ENCODE measurements around the gene GAPVD1. TPM values are rescaled to one million over a fixed set of nuclear protein-coding genes. Genes with fewer than 3 reads are reported as not detected.

GAPVD1 gene
- total RNA-seq, 2 experiments from 2014 or later: 41.6 to 47.7 TPM

DNA sequence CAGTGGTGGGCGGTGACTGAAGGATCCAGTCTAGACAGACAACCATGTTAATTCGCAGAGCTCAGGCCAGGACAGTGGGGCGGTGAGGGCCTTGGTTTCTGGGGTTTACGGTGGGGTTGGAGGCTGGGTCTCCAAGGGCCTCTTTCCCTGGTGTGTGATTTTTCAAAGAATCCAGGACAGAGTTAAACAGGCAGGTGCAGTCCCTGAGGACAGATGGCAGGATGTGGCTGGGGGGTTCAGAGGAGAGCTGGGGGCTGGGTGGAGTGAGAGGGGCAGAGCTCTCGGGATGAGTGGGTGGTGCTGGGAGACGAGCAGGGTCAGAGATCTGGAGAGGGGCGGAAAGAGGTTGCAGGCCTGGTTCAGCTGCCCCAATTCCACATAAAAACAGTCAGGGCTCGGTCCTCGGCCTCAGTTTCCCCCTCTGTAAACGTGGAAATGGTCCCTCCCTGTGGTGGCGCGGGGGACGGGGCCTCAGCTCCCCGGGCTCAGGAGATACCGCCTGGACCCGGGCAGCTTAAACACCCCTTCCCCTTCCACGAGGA, 145.9 kb downstream of the GAPVD1 start:
- Mint-ChIP-seq H3K4me3 (peak overlapping the region; percentile 62), H3K27ac (no peak overlapping the region), H3K27me3 (peaks cover 27% of the 10 kb centered on the region), H3K36me3 (ENCODE audit: low read depth) (peaks cover 2% of the 10 kb centered on the region), H3K4me1 (peaks cover 13% of the 10 kb centered on the region), H3K9me3 (ENCODE audit: low read depth) (no peaks in the 10 kb centered on the region)
- DNase-seq (no peak), ATAC-seq (peak; percentile 4)
- ChIA-PET POLR2A (interaction anchor here (0.7 kb wide), 1 partner anchor 338 kb away, joined by 3 read pairs; no protein-coding TSS in a partner anchor), CTCF (interaction anchor here (0.5 to 2.2 kb wide), 33 partner anchors 10 to 1083 kb away, joined by 3 to 12 read pairs (median 3); no protein-coding TSS in a partner anchor)
- intact Hi-C loops (cut with DNase I, micrococcal nuclease): loop anchor here (5.0 to 10.0 kb wide), 5 partner anchors 150 to 1087 kb away; no protein-coding TSS in a partner anchor

- ATAC-seq: peak; percentile 76
- Mint-ChIP-seq H3K27me3 (peaks cover 27% of the 10 kb centered on the region), H3K36me3 (ENCODE audit: low read depth) (peaks cover 2% of the 10 kb centered on the region), H3K9me3 (ENCODE audit: low read depth) (no peaks in the 10 kb centered on the region), H3K27ac (no peak overlapping the region), H3K4me1 (peaks cover 13% of the 10 kb centered on the region), H3K4me3 (peak overlapping the region; percentile 62)
- CTCF ChIA-PET: interaction anchor here (0.5 to 2.2 kb wide), 33 partner anchors 9 to 1086 kb away, joined by 3 to 12 read pairs (median 3); no protein-coding TSS in a partner anchor
- peak; percentile 89 for DNase-seq
- POLR2A ChIA-PET: no interaction called here
- intact Hi-C loops (cut with DNase I, micrococcal nuclease): loop anchor here (1.0 to 10.0 kb wide), 12 partner anchors 113 to 1087 kb away; partner anchors contain the start of gene PBX3 (in 1 of the 2)
Measured at GRCh38 chr9:125407974-125408900, 146.6 kb downstream of the GAPVD1 start.

GRCh38 chr9:125409217-125409636, 147.6 kb downstream of the GAPVD1 start:
- DNase-seq (peak; percentile 54), ATAC-seq (peak; percentile 51)
- POLR2A ChIA-PET: no interaction called here

DNA sequence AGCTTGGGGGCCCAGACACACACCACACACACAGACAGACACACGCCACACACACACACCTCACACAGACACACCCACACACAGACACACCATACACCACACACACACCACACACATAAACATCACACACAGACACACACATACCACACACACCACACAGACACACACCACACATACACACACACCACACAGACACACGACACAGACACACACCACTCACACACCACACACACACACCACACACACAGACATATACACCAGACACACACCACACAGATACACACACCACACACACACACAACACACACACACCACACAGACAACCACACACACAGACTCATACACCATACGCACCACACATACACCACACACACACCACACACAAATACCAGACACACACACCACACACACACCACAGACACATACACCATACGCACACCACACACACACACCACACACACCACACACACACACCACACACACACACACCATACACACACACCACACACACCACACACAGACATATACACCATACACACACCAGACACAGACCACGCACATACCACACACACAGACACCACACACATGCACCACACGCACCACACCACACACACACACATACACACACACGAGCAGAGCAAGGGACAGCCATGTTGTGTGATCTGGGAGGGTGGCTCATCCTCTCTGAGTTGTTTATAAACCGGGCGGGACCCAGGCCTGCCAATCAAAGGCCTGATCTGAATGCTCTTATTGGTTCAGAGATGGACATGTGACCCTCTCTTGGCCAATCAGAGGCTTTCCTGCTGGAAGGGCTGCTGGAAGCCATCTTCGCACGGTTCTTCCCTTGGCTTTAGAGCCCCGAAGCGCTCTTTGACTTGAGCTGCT, 148.3 kb downstream of the GAPVD1 start:
- Mint-ChIP-seq H3K27me3 (peaks cover 27% of the 10 kb centered on the region), H3K27ac (peak overlapping the region; percentile 40), H3K4me1 (peaks cover 13% of the 10 kb centered on the region), H3K9me3 (ENCODE audit: low read depth) (no peaks in the 10 kb centered on the region), H3K4me3 (peak overlapping the region; percentile 23), H3K36me3 (ENCODE audit: low read depth) (peaks cover 2% of the 10 kb centered on the region)
- ChIA-PET POLR2A (no interaction called here), CTCF (no interaction called here)
- ATAC-seq (peak; percentile 76), DNase-seq (peak; percentile 74)
- intact Hi-C loops (cut with DNase I, micrococcal nuclease): loop anchor here (2.0 to 10.0 kb wide), 10 partner anchors 111 to 1085 kb away; partner anchors contain the start of gene PBX3 (in 1 of the 2)

More at GRCh38 chr9:125409217-125409636, 147.6 kb downstream of the GAPVD1 start:
- Mint-ChIP-seq H3K27ac (no peak overlapping the region), H3K4me1 (peaks cover 13% of the 10 kb centered on the region), H3K9me3 (ENCODE audit: low read depth) (no peaks in the 10 kb centered on the region), H3K36me3 (ENCODE audit: low read depth) (peaks cover 2% of the 10 kb centered on the region), H3K27me3 (peaks cover 27% of the 10 kb centered on the region), H3K4me3 (no peak overlapping the region)
- CTCF ChIA-PET: no interaction called here
- intact Hi-C loops (cut with DNase I, micrococcal nuclease): loop anchor here (2.0 to 10.0 kb wide), 10 partner anchors 112 to 1086 kb away; partner anchors contain the start of gene PBX3 (in 1 of the 2)

DNA sequence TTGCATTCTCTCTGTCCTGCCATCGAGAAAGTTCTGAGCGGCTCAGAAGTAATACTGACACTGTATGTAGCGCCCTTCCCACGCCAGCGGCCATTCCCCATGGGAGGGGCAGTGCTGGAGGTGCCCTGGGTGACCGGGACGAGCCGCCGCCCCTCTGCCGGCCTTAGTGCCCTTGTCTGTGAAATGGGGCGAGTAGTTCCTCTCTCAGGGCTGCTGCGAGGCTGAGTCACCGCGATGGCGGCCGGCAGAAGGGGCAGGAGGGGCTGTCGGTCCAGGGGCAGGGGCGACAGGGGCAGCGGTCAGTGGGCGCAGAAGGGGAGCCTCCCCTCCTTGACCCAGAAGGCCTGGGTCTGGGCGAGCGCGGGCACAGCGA, 148.9 kb downstream of the GAPVD1 start:
- H3K27me3 Mint-ChIP-seq: peaks cover 27% of the 10 kb centered on the region
- no peak overlapping the region for H3K4me3 Mint-ChIP-seq
- H3K4me1 Mint-ChIP-seq: peaks cover 13% of the 10 kb centered on the region
- DNase-seq: no peak
- ChIA-PET POLR2A (no interaction called here), CTCF (no interaction called here)
- intact Hi-C loops (cut with DNase I, micrococcal nuclease): no loop called here
- peaks cover 2% of the 10 kb centered on the region for H3K36me3 Mint-ChIP-seq (ENCODE audit: low read depth)
- no peak for ATAC-seq
- no peak overlapping the region for H3K27ac Mint-ChIP-seq
- H3K9me3 Mint-ChIP-seq (ENCODE audit: low read depth): no peaks in the 10 kb centered on the region

DNA sequence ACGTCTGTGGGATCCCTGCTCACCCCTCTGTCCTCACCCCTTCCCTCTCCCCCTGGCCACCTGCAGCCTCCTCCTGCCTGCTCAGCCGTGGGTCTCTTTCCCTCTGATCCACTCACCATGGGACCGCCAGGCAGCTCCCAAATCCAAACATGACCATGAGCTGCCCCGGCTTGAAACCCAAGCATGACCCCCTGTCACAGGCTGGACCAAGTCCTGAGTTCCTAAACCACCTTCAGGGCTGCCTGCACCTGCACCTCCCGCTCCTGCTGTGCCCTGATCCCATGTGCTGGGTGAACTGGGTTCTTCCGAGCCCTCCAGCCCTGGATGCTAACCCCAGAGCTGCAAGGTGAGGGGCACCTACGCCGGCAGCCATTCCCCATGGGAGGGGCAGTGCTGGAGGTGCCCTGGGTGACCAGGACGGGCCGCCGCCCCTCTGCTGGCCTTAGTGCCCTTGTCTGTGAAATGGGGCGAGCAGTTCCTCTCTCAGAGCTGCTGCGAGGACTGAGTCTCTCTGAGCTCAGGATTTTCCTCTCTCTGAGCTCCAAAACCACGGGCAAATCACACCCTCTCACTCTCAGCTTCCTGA, 149.6 kb downstream of the GAPVD1 start:
- ChIA-PET POLR2A (no interaction called here), CTCF (interaction anchor here (0.6 to 1.0 kb wide), 5 partner anchors 11 to 1088 kb away, joined by 3 to 4 read pairs (median 3); no protein-coding TSS in a partner anchor)
- Mint-ChIP-seq H3K9me3 (ENCODE audit: low read depth) (no peaks in the 10 kb centered on the region), H3K27me3 (peaks cover 27% of the 10 kb centered on the region), H3K27ac (no peak overlapping the region), H3K4me1 (peaks cover 13% of the 10 kb centered on the region), H3K4me3 (no peak overlapping the region), H3K36me3 (ENCODE audit: low read depth) (peaks cover 2% of the 10 kb centered on the region)
- ATAC-seq: no peak
- DNase-seq: no peak
- intact Hi-C loops (cut with DNase I, micrococcal nuclease): no loop called here

DNA sequence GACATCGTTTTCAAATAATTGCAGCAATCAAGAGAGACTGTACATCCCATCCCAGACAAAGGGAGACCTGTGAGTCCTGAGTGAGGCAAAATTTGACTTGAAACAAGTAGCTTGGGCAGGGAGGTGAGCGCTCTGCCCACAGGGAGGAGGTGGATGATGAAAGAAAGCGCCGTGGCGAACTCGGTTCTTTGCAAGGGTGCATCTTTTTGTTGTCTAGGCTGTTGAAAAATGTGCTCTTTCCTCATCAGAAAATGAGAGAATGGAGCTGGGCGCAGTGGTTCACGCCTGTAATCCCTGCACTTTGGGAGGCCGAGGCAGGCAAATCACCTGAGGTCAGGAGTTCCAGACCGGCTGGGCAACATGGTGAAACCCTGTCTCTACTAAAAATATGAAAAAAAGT, 150.5 kb downstream of the GAPVD1 start:
- no peak for DNase-seq
- Mint-ChIP-seq H3K9me3 (ENCODE audit: low read depth) (no peaks in the 10 kb centered on the region), H3K27me3 (peaks cover 20% of the 10 kb centered on the region), H3K4me1 (peaks cover 13% of the 10 kb centered on the region), H3K27ac (no peak overlapping the region), H3K36me3 (ENCODE audit: low read depth) (peaks cover 2% of the 10 kb centered on the region), H3K4me3 (no peak overlapping the region)
- intact Hi-C loops (cut with DNase I, micrococcal nuclease): no loop called here
- POLR2A ChIA-PET: no interaction called here
- ATAC-seq: no peak
- CTCF ChIA-PET: interaction anchor here (0.6 to 0.8 kb wide), 3 partner anchors 11 to 1514 kb away, joined by 3 read pairs; no protein-coding TSS in a partner anchor

GRCh38 chr9:125413579-125413978, 152.0 kb downstream of the GAPVD1 start:
- ChIA-PET POLR2A (no interaction called here), CTCF (interaction anchor here (0.6 kb wide), 1 partner anchor 678 kb away, joined by 4 read pairs; no protein-coding TSS in a partner anchor)
- ATAC-seq (no peak), DNase-seq (no peak)
- H3K4me1 Mint-ChIP-seq: peaks cover 8% of the 10 kb centered on the region
- H3K36me3 Mint-ChIP-seq (ENCODE audit: low read depth): peaks cover 2% of the 10 kb centered on the region
- no peak overlapping the region for H3K27ac Mint-ChIP-seq
- no peaks in the 10 kb centered on the region for H3K9me3 Mint-ChIP-seq (ENCODE audit: low read depth)
- peaks cover 16% of the 10 kb centered on the region for H3K27me3 Mint-ChIP-seq
- intact Hi-C loops (cut with DNase I, micrococcal nuclease): no loop called here
- H3K4me3 Mint-ChIP-seq: no peak overlapping the region

GRCh38 chr9:125415583-125416460, 154.2 kb downstream of the GAPVD1 start:
- H3K9me3 Mint-ChIP-seq (ENCODE audit: low read depth): no peaks in the 10 kb centered on the region
- no peak overlapping the region for H3K27ac Mint-ChIP-seq
- DNase-seq: no peak
- ATAC-seq: no peak
- no peaks in the 10 kb centered on the region for H3K36me3 Mint-ChIP-seq (ENCODE audit: low read depth)
- intact Hi-C loops (cut with DNase I, micrococcal nuclease): no loop called here
- H3K27me3 Mint-ChIP-seq: no peaks in the 10 kb centered on the region
- H3K4me3 Mint-ChIP-seq: no peak overlapping the region
- POLR2A ChIA-PET: no interaction called here
- H3K4me1 Mint-ChIP-seq: no peaks in the 10 kb centered on the region
- CTCF ChIA-PET: no interaction called here

- no peaks in the 10 kb centered on the region for H3K9me3 Mint-ChIP-seq (ENCODE audit: low read depth)
- no peaks in the 10 kb centered on the region for H3K27me3 Mint-ChIP-seq
- no peaks in the 10 kb centered on the region for H3K36me3 Mint-ChIP-seq (ENCODE audit: low read depth)
- no peak overlapping the region for H3K4me3 Mint-ChIP-seq
- H3K27ac Mint-ChIP-seq: no peak overlapping the region
- ChIA-PET CTCF (no interaction called here), POLR2A (no interaction called here)
- no peak for DNase-seq
- no peak for ATAC-seq
- H3K4me1 Mint-ChIP-seq: no peaks in the 10 kb centered on the region
- intact Hi-C loops (cut with DNase I, micrococcal nuclease): no loop called here
Measured at GRCh38 chr9:125416517-125416916, 154.9 kb downstream of the GAPVD1 start.

All from activated CD4-positive, alpha-beta T cell treated with anti-CD3 and anti-CD28 coated beads for 36 hours (primary cell).